ENCODE results near the gene KLHL29. TPM values are rescaled to one million over a fixed set of nuclear protein-coding genes. Genes with fewer than 3 reads are reported as not detected.
A peak's percentile ranks its signal among the peaks of the same experiment; 100 is the strongest.

Gene KLHL29
- polyA plus RNA-seq, 3 donors: 0.03 TPM; not detected in 2

DNA sequence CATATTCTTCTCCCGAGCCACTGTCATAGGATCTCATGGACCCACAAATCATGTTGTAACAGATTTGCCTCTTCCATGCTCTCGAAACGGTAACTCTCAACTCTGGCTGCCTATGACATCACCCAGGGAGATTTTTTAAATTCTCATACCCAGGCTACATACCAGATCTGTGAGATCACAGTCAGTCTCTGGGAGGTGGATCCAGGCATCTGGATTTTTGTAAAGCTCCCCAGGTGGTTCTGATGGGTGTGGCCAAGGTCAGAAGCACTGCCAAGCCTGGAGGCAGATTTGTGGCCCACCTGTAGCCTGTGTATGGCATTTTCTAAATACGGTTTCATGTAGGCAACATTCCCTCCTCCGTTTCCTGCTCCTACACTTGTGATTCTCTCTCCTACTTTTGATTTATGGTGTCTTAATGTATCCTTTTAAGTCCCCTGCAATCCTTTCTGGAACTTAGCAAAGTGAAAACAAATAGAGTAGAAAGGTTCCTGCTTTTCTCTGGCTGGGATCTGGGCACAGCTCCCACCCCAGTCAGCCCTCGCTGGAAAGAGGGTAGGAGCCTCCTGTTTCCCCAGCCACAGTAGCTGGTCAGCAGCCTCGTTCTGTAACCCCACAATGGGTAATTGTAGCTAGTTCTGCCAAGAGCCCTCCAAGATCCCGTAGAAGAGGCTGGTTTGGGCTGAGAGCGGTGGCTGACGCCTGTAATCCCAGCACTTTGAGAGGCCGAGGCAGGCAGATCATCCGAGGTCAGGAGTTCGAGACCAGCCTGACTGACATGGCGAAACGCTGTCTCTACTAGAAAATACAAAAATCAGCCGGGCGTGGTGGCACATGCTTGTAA is 96.2 kb downstream of the KLHL29 start:
- TF ChIP-seq, protein P1, sequence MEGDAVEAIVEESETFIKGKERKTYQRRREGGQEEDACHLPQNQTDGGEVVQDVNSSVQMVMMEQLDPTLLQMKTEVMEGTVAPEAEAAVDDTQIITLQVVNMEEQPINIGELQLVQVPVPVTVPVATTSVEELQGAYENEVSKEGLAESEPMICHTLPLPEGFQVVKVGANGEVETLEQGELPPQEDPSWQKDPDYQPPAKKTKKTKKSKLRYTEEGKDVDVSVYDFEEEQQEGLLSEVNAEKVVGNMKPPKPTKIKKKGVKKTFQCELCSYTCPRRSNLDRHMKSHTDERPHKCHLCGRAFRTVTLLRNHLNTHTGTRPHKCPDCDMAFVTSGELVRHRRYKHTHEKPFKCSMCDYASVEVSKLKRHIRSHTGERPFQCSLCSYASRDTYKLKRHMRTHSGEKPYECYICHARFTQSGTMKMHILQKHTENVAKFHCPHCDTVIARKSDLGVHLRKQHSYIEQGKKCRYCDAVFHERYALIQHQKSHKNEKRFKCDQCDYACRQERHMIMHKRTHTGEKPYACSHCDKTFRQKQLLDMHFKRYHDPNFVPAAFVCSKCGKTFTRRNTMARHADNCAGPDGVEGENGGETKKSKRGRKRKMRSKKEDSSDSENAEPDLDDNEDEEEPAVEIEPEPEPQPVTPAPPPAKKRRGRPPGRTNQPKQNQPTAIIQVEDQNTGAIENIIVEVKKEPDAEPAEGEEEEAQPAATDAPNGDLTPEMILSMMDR (IDR thresholded peaks at IDR 0.05): no peak
- no peaks in the 10 kb centered on the region for H3K79me2 ChIP-seq (ENCODE audit: insufficient read depth, low read length)
- intact Hi-C loops (cut with micrococcal nuclease): no loop called here

DNA sequence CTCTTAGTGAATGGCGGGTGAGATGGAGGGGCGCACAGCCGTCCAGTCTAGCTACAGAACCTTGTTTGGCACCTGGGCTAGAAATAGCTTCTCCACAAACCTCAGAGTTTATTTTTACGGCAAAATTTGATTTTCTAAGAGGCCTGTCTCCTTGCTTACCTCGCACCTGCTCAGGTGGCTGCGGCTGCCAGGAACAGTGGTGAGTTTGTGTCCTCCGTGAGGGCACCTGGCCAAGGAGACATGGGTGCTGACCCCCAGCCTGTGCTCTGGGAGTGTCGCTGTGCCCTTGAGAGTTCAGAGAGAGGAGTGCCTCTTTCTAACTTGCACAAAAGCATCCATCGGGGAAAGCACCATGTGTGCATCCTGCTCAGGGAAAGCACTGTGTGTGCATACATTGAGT is 97.2 kb downstream of the KLHL29 start:
- WGBS (ENCODE audit: insufficient coverage): 96% methylated on average over 8 of the region's 9 CpGs
- Mint-ChIP-seq H3K4me3 (no peak overlapping the region), H3K9me3 (peaks cover 0 to 2% (median 0%) of the 10 kb centered on the region in 7 donors), H3K27ac (no peak overlapping the region), H3K4me1 (no peaks in the 10 kb centered on the region), H3K27me3 (ENCODE audit: low read depth in 3 of 3) (peaks cover 14 to 26% (median 21%) of the 10 kb centered on the region in 3 donors), H3K36me3 (no peaks in the 10 kb centered on the region)
- Histone ChIP-seq H2AFZ (ENCODE audit: insufficient read depth, low read depth, low read length, poor library complexity, severe bottlenecking) (no peak overlapping the region), H3K9me3 (replicated peaks in 1 of 2; ENCODE audit: control insufficient read depth in 1 of 2, insufficient read depth in 1 of 2, low read length in 2 of 2) (no peaks in the 10 kb centered on the region), H3K79me2 (ENCODE audit: insufficient read depth, low read length) (no peaks in the 10 kb centered on the region), H3K27ac (ENCODE audit: low read depth in 1 of 2, low read length in 2 of 2) (no peak overlapping the region), H3K4me3 (replicated peaks in 1 of 3; ENCODE audit: low read depth in 2 of 3, low read length in 3 of 3) (no peak overlapping the region), H3K36me3 (replicated peaks in 1 of 2; ENCODE audit: control insufficient read depth in 1 of 2, insufficient read depth in 2 of 2, low read length in 2 of 2) (no peaks in the 10 kb centered on the region), H3K9ac (ENCODE audit: insufficient read depth, low read length, poor library complexity, severe bottlenecking) (no peak overlapping the region), H3K4me2 (replicated peaks; ENCODE audit: extremely low read depth, low read length, poor library complexity, severe bottlenecking) (no peak overlapping the region), H3K27me3 (ENCODE audit: control insufficient read depth in 2 of 2, insufficient read depth in 2 of 2, low read length in 2 of 2) (peaks cover 0 to 2% of the 10 kb centered on the region in 2 donors), H4K20me1 (ENCODE audit: insufficient read depth, low read length) (no peaks in the 10 kb centered on the region), H3K4me1 (ENCODE audit: control insufficient read depth in 1 of 2, insufficient read depth in 2 of 2, low read length in 2 of 2) (no peaks in the 10 kb centered on the region)
- intact Hi-C loops (cut with micrococcal nuclease): no loop called here
- DNase-seq: no peak
- TF ChIP-seq, protein P1 (IDR thresholded peaks at IDR 0.05): no peak

More for the DNA sequence above, 96.2 kb downstream of the KLHL29 start:
- Histone ChIP-seq H3K27ac (ENCODE audit: low read depth in 1 of 2, low read length in 2 of 2) (no peak overlapping the region), H3K4me3 (replicated peaks in 1 of 3; ENCODE audit: low read depth in 2 of 3, low read length in 3 of 3) (no peak overlapping the region), H2AFZ (ENCODE audit: insufficient read depth, low read depth, low read length, poor library complexity, severe bottlenecking) (no peak overlapping the region), H3K4me2 (replicated peaks; ENCODE audit: extremely low read depth, low read length, poor library complexity, severe bottlenecking) (no peak overlapping the region), H4K20me1 (ENCODE audit: insufficient read depth, low read length) (no peaks in the 10 kb centered on the region), H3K9ac (ENCODE audit: insufficient read depth, low read length, poor library complexity, severe bottlenecking) (no peak overlapping the region), H3K36me3 (replicated peaks in 1 of 2; ENCODE audit: control insufficient read depth in 1 of 2, insufficient read depth in 2 of 2, low read length in 2 of 2) (no peaks in the 10 kb centered on the region), H3K4me1 (ENCODE audit: control insufficient read depth in 1 of 2, insufficient read depth in 2 of 2, low read length in 2 of 2) (no peaks in the 10 kb centered on the region), H3K27me3 (ENCODE audit: control insufficient read depth in 2 of 2, insufficient read depth in 2 of 2, low read length in 2 of 2) (peaks cover 0 to 2% of the 10 kb centered on the region in 2 donors), H3K9me3 (replicated peaks in 1 of 2; ENCODE audit: control insufficient read depth in 1 of 2, insufficient read depth in 1 of 2, low read length in 2 of 2) (no peaks in the 10 kb centered on the region)
- Mint-ChIP-seq H3K27me3 (ENCODE audit: low read depth in 3 of 3) (peaks cover 12 to 24% (median 19%) of the 10 kb centered on the region in 3 donors), H3K4me1 (no peaks in the 10 kb centered on the region), H3K36me3 (no peaks in the 10 kb centered on the region), H3K9me3 (peaks cover 0 to 2% (median 0%) of the 10 kb centered on the region in 7 donors), H3K27ac (peak overlapping the region in 1 of 7 donors; percentile 33), H3K4me3 (no peak overlapping the region)
- no peak for DNase-seq
- WGBS (ENCODE audit: insufficient coverage): 79% methylated on average over 12 of the region's 17 CpGs
